CD1c-positive myeloid dendritic cell (primary cell): ENCODE data around the gene FEM1A.
"Not testable (repeated sequence)": the region's sequence is repeated elsewhere in the genome, so short reads cannot be mapped to it uniquely, and the experiment has no call there.

Source experiments
- DNase-seq: peaks from one replicate; pipeline ENCODE4 v3.0.0-alpha.2; 2016; ENCODE audit errors: extremely low spot score

Gene FEM1A

GRCh38 chr19:4791183-4792018 is at the start of gene FEM1A:
Gene FEM1A, plus strand, starts transcription at chr19:4791734. Its CDS starts 121 bp downstream, at chr19:4791855.
- DNase-seq = peak; percentile 100

- no peak for DNase-seq
Measured at GRCh38 chr19:4742723-4743646, 48.5 kb upstream of the FEM1A start.

GRCh38 chr19:4744451-4745174 is 46.9 kb upstream of the FEM1A start:
- DNase-seq = peak; percentile 53

GRCh38 chr19:4745175-4745574 is 46.4 kb upstream of the FEM1A start:
- DNase-seq = not testable (repeated sequence)

- no peak for DNase-seq
Measured at GRCh38 chr19:4745986-4746385, 45.5 kb upstream of the FEM1A start.

GRCh38 chr19:4748185-4748584 is 43.3 kb upstream of the FEM1A start:
- no peak for DNase-seq

GRCh38 chr19:4748589-4748988 is 42.9 kb upstream of the FEM1A start:
- DNase-seq = no peak

GRCh38 chr19:4749870-4750590 is 41.5 kb upstream of the FEM1A start:
- no peak for DNase-seq

- peak; percentile 41 for DNase-seq
Measured at GRCh38 chr19:4754248-4754647, 37.3 kb upstream of the FEM1A start.

- DNase-seq = no peak
Measured at GRCh38 chr19:4755459-4755858, 36.1 kb upstream of the FEM1A start.

- no peak for DNase-seq
Measured at GRCh38 chr19:4758082-4758481, 33.5 kb upstream of the FEM1A start.

- no peak for DNase-seq
Measured at GRCh38 chr19:4758659-4759058, 32.9 kb upstream of the FEM1A start.

GRCh38 chr19:4759388-4760284 is 31.9 kb upstream of the FEM1A start:
- peak; percentile 93 for DNase-seq

- DNase-seq = no peak
Measured at GRCh38 chr19:4760285-4760650, 31.3 kb upstream of the FEM1A start.

GRCh38 chr19:4763021-4763420 is 28.5 kb upstream of the FEM1A start:
- no peak for DNase-seq

- no peak for DNase-seq
Measured at GRCh38 chr19:4764393-4764660, 27.2 kb upstream of the FEM1A start.

GRCh38 chr19:4768934-4769777 is 22.4 kb upstream of the FEM1A start:
- DNase-seq = peak; percentile 93

GRCh38 chr19:4772566-4772965 is 19.0 kb upstream of the FEM1A start:
- no peak for DNase-seq

GRCh38 chr19:4773047-4773640 is 18.4 kb upstream of the FEM1A start:
- DNase-seq = no peak
